ENCODE results near the gene ITGA7.

ITGA7 gene

GRCh38 chr12:55717011-55718007 lies 9.6 kb upstream of the ITGA7 start:
- DNase-seq = no peak

- DNase-seq = no peak
Observed at GRCh38 chr12:55716582-55716957, 8.9 kb upstream of the ITGA7 start.

GRCh38 chr12:55715833-55716581 lies 8.3 kb upstream of the ITGA7 start, which contains the start of gene BLOC1S1:
Gene BLOC1S1 (plus strand): TSS chr12:55716046. CDS start chr12:55716052, 6 bp downstream.
- DNase-seq = peak; percentile 86

GRCh38 chr12:55715169-55715764 lies 7.6 kb upstream of the ITGA7 start:
- no peak for DNase-seq

- no peak for DNase-seq
Observed at GRCh38 chr12:55713721-55714120, 6.0 kb upstream of the ITGA7 start.

GRCh38 chr12:55712700-55713415 lies 5.2 kb upstream of the ITGA7 start:
- DNase-seq = no peak

GRCh38 chr12:55711786-55712553 lies 4.3 kb upstream of the ITGA7 start:
- DNase-seq = no peak

GRCh38 chr12:55708695-55709233 lies 1.1 kb upstream of the ITGA7 start:
- no peak for DNase-seq

GRCh38 chr12:55707219-55707671 lies 459 bp downstream of the ITGA7 start:
- DNase-seq = no peak

GRCh38 chr12:55706568-55707218 lies 1.0 kb downstream of the ITGA7 start:
- DNase-seq = no peak

GRCh38 chr12:55705782-55706402 lies 1.8 kb downstream of the ITGA7 start:
- DNase-seq = no peak

- DNase-seq = no peak
Observed at GRCh38 chr12:55704824-55705718, 2.6 kb downstream of the ITGA7 start.

- no peak for DNase-seq
Observed at GRCh38 chr12:55703901-55704761, 3.6 kb downstream of the ITGA7 start.

- DNase-seq = no peak
Observed at GRCh38 chr12:55703288-55703687, 4.4 kb downstream of the ITGA7 start.

- no peak for DNase-seq
Observed at GRCh38 chr12:55702861-55703260, 4.8 kb downstream of the ITGA7 start.

GRCh38 chr12:55700255-55701018 lies 7.3 kb downstream of the ITGA7 start:
- no peak for DNase-seq

GRCh38 chr12:55699471-55700055 lies 8.1 kb downstream of the ITGA7 start:
- DNase-seq = no peak
